Measurements from ENCODE around the gene KRTAP10-4. TPM values are rescaled to one million over a fixed set of nuclear protein-coding genes. Genes with fewer than 3 reads are reported as not detected.

KRTAP10-4 gene
- total RNA-seq, 1 donor from 2014 or later: not detected

GRCh38 chr21:44615466-44615865 lies 41.9 kb downstream of the KRTAP10-4 start:
- intact Hi-C loops (cut with micrococcal nuclease): no loop called here

- intact Hi-C loops (cut with micrococcal nuclease): no loop called here
These were observed 42.5 kb downstream of the KRTAP10-4 start for GRCh38 chr21:44615911-44616590.

DNA sequence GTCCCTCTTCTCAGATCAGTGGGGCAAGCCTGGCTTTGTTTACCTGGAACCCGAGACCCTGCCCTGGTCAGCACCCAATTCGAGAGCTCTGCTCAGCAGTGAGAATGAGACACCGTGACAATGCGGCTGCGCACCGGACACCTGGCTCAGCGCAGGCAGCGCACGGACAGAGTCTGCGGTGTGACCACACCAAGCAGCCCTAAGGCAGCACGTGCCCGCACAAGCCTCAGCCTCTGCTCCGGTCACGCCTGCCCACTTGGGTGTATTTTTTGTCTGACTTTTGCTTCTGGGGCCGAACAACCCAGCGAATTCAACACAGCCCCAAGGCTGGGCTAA lies 43.0 kb downstream of the KRTAP10-4 start:
- intact Hi-C loops (cut with micrococcal nuclease): no loop called here

GRCh38 chr21:44617071-44617501 lies 43.6 kb downstream of the KRTAP10-4 start:
- intact Hi-C loops (cut with micrococcal nuclease): no loop called here

GRCh38 chr21:44618504-44618903 lies 45.0 kb downstream of the KRTAP10-4 start:
- intact Hi-C loops (cut with micrococcal nuclease): no loop called here

DNA sequence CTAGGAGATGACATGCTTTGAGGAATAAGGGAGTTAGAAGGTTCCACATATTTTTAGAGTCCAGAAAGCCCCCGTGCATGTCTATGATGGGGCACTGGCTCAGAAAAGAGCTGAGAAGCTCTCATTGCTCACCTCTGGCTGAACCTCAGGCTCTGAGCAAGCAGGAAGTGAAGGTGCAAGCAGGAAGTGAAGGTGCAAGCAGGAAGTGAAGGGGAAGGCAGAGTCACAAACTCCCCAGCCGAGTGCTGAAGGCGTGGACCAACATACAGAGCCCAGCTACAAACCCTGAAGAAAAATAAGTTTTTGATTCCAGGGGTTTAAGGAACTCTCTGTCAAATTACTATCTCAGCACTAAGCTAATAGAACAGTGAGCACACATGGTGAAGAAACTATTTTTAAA lies 45.4 kb downstream of the KRTAP10-4 start:
- intact Hi-C loops (cut with micrococcal nuclease): loop anchor here (1.0 kb wide), 2 partner anchors 35 to 38 kb away; partner anchors contain the start of gene KRTAP12-3

DNA sequence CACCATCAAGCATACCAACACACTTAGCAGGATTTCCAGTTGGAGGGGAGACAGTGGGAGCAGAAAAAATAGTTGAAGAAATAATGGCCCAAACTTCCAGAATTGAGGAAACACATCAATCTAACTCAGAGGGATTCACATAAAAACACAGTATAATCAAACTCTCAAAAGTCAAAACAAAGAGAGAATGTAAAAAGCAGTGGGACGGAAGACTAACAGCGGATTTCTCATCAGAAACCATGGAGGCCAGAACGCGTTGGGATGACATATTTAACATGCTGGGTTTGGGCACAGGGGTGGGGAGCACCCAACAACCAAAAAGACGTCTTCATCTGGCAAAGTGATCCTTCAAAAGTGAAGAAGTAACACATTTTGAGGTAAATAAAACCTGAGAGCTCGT lies 46.4 kb downstream of the KRTAP10-4 start:
- intact Hi-C loops (cut with micrococcal nuclease): loop anchor here (1.0 kb wide), 2 partner anchors 36 to 37 kb away; partner anchors contain the start of gene KRTAP12-3

DNA sequence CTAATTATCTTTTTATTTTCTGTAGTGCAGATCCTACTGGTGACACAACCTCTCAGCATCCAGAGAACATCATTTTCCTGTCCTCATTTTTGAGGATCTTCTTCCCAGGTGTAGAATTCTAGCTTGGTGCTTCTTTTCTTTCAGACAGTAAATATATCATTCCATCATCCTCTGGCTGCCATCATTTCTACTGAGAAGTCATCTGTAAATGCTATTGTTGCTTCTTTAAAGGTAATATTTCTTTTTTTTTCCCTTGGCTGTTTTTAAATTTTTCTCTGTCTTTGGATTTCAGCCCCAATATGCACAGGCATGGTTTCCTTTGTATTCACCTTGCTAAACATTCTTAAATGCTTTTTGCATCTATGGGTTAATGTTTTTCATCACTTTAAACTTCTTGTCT lies 50.0 kb downstream of the KRTAP10-4 start:
- intact Hi-C loops (cut with micrococcal nuclease): no loop called here

Other genes with a start within 250 kb of the KRTAP10-4 start
- 17.4 and 17.8 TPM in 2 replicates for gene CFAP410, start 234.3 kb upstream of the KRTAP10-4 start, total RNA-seq
- 35.2 and 35.6 TPM in 2 replicates for gene TRPM2, start 220.1 kb upstream of the KRTAP10-4 start, total RNA-seq
- gene LRRC3, start 118.2 kb upstream of the KRTAP10-4 start, total RNA-seq: 2.7 and 2.9 TPM in 2 replicates
- not detected in 2 replicates for gene KRTAP10-1, start 33.5 kb upstream of the KRTAP10-4 start, total RNA-seq
- not detected in 2 replicates for gene KRTAP10-2, start 22.2 kb upstream of the KRTAP10-4 start, total RNA-seq
- gene KRTAP10-3, start 14.9 kb upstream of the KRTAP10-4 start, total RNA-seq: not detected in 2 replicates
- not detected in 2 replicates for gene KRTAP10-5, start 6.9 kb downstream of the KRTAP10-4 start, total RNA-seq
- gene KRTAP10-6, start 18.8 kb downstream of the KRTAP10-4 start, total RNA-seq: not detected in 2 replicates
- gene KRTAP10-7, start 26.9 kb downstream of the KRTAP10-4 start, total RNA-seq: not detected in 2 replicates
- not detected in 2 replicates for gene KRTAP10-8, start 38.4 kb downstream of the KRTAP10-4 start, total RNA-seq
- not detected in 2 replicates for gene KRTAP10-9, start 53.4 kb downstream of the KRTAP10-4 start, total RNA-seq
- gene KRTAP10-10, start 63.6 kb downstream of the KRTAP10-4 start, total RNA-seq: not detected in 2 replicates
- gene KRTAP10-11, start 72.7 kb downstream of the KRTAP10-4 start, total RNA-seq: not detected in 2 replicates
- gene KRTAP12-4, start 80.9 kb downstream of the KRTAP10-4 start, total RNA-seq: not detected in 2 replicates
- gene KRTAP12-3, start 84.2 kb downstream of the KRTAP10-4 start, total RNA-seq: not detected in 2 replicates
- gene KRTAP12-2, start 93.2 kb downstream of the KRTAP10-4 start, total RNA-seq: not detected in 2 replicates
- gene KRTAP12-1, start 108.4 kb downstream of the KRTAP10-4 start, total RNA-seq: not detected in 2 replicates
- gene KRTAP10-12, start 123.4 kb downstream of the KRTAP10-4 start, total RNA-seq: not detected in 2 replicates
- gene TSPEAR, start 137.8 kb downstream of the KRTAP10-4 start, total RNA-seq: not detected in 2 replicates
- 108 and 112 TPM in 2 replicates for gene UBE2G2, start 228.1 kb downstream of the KRTAP10-4 start, total RNA-seq
- gene SUMO3, start 244.3 kb downstream of the KRTAP10-4 start, total RNA-seq: 90.0 and 96.4 TPM in 2 replicates